A673 (cell line): ENCODE data around the gene CCL4L2.
"Not testable (repeated sequence)": the region's sequence is repeated elsewhere in the genome, so short reads cannot be mapped to it uniquely, and the experiment has no call there.

Experiments
- CTCF ChIP-seq: fragments of 300-800, 200-600 bp; sonication (generic); conservative IDR thresholded peaks from 2 replicates; pipeline ENCODE4 v1.5.1; 2017; ENCODE audit warnings: low read depth, mild to moderate bottlenecking, antibody characterized with exemption, low read length, moderate library complexity, mixed read lengths
- EZH2 ChIP-seq: fragments of 200-600 bp; sonication (generic); IDR thresholded peaks from 2 replicates; pipeline ENCODE4 v1.6.1; 2017; ENCODE audit warnings: borderline replicate concordance, low read depth, mild to moderate bottlenecking, mixed read lengths, antibody characterized with exemption, low read length; ENCODE audit not compliant: poor library complexity, severe bottlenecking

- not testable (repeated sequence) for TF ChIP-seq CTCF, EZH2
Measured at GRCh38 chr17:36221581-36222100, 10.8 kb downstream of the CCL4L2 start.
